ENCODE data around the gene GRIA1. TPM values are rescaled to one million over a fixed set of nuclear protein-coding genes. Genes with fewer than 3 reads are reported as not detected.
A peak's percentile ranks its signal among the peaks of the same experiment; 100 is the strongest.

GRIA1 gene
- total RNA-seq, 1 experiment from 2014 or later, result not detected

DNA sequence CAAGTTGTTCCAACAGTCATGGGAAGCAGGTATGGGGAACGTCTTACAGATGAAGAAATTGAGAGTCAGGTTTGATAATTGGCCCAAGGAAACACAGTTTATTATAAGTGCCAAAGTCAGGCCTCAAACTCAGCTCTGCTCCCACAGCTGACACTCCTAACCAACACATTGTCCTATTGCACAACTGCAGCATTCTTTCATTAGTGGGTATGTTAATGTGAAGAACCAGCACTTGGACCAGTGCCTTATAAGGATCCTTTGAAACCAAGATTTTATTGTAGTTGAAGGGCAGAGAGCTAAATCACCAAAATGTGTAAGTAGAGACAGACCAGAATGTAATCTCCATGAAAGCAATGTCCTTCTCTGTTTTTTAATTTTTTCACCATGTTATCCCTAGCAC is 56.1 kb downstream of the GRIA1 start:
- DNase-seq (ENCODE audit: low read depth), result no peak

DNA sequence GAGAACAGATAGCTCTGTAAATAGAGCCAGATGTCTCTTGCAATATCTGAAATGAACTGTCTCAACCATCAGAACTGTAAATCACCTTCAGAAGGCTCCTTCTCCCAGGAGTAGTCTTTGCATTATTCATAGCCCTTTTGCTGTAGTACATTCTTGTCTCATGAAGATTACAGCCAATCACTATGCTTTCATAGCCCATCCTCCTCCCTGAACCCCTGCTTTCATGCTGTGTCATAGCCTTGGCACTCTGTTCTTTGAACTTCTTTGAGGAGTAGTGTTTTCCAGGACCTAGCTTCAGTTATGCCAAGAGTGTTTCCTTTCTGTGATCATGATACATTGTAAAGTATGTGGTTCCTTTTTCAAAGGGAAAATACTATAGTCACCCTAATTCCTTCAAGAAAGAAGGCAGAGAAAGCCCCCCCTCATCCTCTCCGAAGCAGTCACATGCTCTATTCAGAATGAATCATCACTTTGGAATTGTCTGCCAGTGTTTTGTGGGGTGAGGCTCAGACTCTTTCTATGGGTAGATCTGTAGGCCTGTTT is 61.1 kb downstream of the GRIA1 start:
- peak; percentile 75 for DNase-seq (ENCODE audit: low read depth)

DNA sequence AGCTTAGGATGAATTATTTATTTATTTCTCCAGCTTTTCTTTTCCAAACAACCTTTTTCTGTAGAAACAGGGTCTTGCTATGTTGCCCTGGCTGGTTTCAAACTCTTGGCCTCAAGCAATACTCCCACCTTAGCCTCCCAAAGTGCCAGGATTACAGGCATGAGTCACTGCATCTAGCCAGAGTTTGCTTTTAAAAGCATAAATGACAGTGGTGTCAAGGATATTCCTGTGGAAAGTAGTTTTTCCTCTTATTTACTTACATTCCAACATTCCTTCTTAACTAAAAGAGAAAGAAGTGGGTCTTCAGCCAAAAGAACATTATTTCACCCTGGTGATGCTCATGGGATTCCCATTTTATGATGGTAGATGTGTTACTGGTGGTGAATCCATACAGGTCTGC is 62.4 kb downstream of the GRIA1 start:
- DNase-seq (ENCODE audit: low read depth), result no peak

DNA sequence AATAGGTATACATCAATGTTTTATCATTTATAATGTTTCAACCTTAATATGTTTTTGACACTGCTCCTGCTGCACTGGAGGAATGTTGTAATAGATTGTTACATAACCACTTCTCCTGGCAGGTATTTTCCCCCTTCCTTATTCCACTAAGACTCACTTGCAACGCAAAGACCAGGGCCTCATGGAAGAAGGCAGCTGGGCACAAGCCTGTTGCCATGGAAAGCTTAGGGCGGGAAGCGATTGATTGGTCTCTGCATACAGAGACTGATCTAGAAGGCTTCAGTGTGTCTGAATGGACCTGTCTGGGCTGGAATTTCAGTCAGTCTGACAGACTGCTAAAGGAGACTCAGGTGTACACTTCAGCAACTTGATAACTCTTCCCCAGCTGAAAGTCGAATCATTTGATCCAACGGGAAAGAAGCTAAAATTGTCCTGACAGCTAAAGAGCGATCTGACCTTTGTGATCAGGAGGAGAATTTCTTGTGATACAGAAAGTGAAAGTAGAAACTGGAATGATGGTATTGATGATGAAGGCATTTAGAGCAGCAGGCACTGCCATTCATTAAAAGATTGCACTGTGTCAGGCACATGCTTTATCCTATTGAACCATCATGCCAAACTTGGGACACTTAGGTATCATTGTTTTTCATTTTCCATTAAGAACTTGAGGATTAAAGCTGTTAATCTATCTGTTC is 65.1 kb downstream of the GRIA1 start:
- DNase-seq (ENCODE audit: low read depth), result no peak

DNA sequence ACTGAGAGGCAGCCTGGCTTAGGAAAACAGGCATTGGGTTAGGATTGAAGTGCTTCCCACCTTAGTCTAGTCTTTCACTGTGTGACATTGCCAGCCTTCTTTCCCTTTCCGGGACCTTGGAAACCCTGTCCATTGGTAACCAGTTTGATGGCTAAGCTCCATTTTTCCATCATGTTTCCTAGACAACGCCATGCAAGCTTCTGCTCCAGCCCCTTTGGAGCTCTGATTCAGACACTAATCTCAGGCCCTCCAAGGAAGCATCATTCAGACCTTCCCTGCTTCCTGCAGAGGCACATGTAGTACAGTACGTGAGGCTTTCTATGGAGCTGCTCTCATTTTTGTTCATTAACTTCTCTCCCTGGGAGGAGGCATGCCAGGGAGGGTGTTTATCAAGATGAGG is 68.5 kb downstream of the GRIA1 start:
- DNase-seq (ENCODE audit: low read depth), result no peak

DNA sequence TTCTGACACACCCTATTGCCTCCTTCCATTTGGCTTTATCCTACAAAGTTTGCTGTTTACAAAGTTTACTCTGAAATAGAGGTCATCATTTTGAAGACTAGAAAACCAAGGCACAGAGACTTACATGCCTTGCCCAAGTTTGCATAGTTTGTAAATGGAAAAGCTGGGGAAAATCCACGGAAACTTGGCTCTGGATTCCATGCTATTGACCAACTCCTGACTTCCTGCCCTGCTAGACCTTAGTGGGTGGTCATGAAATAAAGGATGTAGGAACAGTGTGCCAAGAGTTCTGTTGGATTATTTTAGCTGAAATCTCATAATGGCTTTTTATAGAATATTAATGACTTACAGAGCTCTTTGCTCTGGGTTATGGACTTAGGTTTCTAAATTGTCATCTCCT is 69.5 kb downstream of the GRIA1 start:
- DNase-seq (ENCODE audit: low read depth), result no peak

DNA sequence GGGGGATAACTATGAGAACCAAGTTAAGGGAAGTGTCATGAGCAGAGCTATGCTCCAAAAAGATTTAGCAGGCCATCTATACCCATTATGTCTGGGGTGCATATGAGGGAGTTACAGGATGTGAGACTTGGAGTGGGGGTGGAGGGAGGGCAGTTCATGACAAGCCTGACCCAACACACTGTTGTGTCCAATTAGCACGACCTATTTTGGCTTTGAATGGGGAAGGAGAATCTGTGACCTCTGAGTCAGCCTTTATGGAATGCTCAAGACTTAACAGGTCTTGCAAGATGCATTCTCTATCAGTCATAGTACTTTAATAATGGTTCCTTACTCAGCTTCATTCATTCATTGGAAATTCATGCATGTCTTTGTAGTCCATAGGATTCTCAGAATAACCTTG is 71.7 kb downstream of the GRIA1 start:
- DNase-seq (ENCODE audit: low read depth), result peak; percentile 41

DNA sequence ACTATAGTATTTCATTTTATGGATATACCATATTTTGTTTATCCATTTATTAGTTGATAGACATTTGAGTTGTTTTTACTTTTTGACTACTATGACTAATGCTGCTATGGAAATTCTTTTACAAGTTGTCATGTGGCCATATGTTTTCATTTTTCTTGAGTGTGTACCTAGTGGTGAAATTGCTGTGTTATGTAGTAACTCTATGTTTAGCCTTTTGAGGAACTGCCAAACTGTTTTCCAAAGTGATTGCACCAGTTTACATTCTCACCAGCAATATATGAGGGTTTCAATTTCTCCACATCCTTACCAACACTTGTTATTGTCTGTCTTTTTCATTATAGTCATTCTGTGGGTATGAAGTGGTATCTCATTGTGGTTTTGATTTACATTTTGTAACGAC is 75.4 kb downstream of the GRIA1 start:
- DNase-seq (ENCODE audit: low read depth), result peak; percentile 8

DNA sequence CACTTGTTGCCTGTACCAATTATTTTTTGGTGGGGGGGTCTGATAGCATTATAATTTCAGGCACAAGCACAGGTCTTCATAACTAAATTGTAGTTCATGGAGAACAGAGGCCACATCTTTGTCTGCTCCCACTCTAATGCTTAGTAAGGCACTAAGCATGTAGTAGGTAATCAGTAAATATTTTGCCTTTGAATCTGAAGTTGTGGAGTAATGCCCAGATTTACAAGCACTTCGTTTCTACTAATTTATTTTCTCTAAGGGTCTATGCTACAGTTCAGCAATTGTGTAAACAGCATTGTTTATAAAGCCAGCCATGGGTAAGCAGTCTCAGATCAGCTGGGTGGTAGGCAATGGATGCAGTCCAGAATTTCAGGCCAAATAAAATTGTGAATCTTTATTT is 78.6 kb downstream of the GRIA1 start:
- no peak for DNase-seq (ENCODE audit: low read depth)

DNA sequence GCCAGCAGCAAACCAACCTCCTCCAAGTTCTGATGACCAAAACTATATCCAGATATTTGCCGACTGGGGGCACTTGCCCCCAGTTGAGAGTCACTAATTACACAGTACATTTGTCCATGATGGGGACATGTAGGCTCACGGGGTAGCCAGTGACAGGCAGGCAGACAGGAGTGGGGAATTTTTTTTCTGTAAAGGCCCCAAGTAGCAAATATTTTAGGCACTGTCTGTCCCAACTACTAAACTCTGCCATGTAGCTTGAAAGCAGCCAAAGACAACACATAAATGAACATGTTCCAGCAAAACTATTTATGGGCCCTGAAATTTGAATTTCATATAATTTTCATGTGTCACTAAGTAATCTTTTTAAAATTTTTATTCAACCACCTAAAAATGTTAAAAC is 80.7 kb downstream of the GRIA1 start:
- DNase-seq (ENCODE audit: low read depth), result no peak

DNA sequence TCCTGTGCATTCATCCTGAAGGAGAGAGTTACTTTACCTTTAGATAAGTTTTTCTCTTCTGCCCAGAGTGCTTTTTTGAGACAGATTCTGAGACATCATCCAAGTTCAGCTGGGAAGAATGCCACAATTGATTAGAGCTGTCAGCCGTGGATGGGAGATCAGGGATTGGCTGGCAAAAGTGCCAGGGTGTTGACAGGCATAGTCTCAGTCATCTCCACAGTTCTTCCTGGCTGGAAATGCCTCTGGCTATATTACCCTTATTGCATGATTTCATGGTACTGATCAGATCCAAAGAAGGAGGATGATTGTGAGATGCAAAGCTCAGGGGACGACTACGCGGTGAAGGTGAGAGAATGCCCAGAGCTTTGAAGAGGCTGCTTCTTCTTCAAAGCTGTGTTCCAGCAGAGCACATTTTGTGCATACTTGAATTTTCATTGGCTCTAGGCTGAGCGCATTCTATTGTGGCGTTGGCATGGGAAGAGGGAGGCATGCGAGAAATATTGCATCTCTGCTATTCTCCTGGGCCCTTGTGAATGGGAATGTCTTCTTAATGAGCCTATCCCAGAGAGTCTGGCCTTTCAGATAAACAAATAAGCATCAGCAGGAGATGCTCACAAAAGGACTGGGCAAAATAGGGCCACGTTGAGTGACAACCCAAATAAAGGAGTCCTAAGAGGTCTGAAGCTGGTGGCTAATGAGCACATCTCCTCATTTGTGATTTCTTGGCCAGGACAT is 82.1 kb downstream of the GRIA1 start:
- no peak for DNase-seq (ENCODE audit: low read depth)

DNA sequence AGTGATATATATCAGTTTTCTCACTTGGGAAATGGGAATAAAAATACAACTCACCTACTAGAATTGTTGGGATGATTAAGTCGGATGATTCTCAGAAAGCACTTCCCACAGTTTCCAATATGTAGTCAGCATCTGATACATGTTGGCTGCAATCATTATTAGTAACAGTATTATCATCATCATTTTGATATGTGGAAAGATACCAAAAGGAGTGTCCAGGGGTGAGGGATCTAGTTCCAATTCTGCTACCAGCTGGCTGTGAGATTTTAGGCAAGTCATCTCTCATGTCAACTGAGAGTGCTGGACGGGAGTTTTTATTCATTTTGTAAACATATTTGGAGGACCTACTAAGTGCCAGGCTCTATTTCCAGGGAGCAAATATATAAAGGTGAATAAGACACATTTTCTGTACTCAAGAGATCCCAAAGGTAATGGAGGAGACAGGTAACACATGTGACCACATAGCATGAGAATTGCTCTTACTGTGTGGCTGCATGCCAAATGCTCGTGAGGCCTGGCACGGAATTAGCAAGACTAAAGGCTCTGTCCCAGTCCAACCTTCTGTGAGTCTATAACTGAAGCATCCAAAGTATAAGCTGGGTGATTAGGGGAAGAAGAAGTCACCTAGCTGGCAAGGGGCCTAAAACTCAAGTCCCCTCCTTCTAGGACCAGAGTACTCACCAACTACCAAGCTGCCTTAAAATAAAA is 83.0 kb downstream of the GRIA1 start:
- DNase-seq (ENCODE audit: low read depth), result no peak

DNA sequence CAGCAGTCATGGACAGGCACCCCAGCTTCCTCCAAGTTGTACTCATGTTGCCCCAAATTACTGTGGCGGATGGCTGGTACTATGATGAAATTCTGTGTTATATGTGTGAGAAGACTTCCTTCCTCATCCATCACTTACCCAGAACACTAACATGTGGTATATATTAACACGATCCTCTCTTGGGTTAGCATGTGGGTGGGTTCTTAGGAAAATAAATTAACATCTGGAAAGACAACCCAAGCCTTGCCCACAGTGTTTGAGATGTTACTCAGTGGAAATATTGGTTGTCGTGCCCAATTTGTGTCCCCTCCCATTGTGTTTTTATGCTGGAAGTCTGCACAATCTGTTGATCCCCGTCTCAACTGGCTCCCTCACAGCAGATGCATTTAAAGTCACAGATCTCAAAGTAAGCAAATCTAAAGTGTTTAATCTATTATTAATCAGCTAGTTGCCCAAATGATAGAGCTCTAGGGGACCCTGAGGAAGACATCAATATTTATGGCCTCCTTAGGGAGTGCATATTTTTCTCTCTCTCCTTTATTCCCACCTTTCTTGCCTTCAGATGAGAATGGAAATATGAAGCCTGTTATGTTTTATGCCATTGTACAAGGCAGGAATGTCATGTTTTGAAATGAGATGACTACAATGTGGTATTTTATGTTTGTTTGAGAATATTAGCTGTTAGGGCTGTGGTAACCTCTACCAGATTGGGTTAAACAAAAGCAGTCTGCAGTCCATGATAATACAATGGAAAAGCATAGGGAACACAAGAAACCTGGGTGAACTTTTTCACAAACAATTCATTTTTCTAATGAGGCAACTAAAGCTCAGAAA is 93.9 kb downstream of the GRIA1 start:
- DNase-seq (ENCODE audit: low read depth), result peak; percentile 5

DNA sequence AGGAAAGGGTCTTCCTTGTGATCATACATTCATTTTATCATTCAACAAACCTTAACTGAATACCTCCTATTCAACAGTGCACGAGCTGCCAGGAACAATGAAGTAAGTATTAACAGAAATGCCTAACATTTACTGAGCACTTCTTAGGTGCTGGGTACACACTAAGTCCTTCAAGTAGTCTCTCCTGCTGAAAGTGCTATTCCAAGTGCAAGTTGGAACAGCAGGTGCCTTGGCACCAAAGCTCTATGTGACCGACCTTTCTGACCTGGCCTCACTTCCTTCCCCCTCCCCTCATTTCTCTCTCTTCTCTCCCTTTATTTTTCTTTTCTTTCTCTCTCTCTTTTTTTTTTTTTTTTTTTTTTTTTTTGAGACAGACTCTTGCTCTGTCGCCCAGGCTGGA is 94.5 kb downstream of the GRIA1 start:
- no peak for DNase-seq (ENCODE audit: low read depth)

DNA sequence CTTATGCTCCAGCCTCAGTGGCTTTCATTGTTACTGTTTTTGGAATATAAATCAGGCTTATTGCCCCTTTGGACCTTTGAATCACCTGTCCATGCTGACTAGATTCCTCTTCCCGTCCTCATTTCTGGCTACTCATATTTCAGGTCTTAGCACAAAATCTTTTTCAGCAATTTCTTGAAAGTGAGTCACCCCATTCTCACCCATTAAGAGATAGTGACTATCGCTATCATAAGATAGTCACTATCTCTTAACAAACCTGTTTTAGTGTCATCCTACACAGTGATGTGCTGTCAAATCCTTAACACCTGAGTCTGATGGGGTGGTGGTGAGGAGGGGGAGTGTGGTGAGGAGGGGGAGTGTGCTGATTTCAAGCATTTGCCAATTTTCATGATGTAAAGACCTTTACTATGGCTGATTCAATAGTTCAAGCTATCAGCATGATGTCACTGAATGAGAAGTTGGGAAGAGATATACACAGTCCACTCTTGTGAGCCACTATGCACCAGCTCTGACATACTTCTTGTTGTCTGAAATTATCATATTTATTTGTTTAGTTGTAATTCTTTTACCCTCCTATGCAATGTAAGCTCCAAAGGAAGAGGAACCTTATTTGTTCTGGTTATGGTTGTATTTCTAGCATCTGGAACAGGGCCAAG is 95.3 kb downstream of the GRIA1 start:
- no peak for DNase-seq (ENCODE audit: low read depth)

DNA sequence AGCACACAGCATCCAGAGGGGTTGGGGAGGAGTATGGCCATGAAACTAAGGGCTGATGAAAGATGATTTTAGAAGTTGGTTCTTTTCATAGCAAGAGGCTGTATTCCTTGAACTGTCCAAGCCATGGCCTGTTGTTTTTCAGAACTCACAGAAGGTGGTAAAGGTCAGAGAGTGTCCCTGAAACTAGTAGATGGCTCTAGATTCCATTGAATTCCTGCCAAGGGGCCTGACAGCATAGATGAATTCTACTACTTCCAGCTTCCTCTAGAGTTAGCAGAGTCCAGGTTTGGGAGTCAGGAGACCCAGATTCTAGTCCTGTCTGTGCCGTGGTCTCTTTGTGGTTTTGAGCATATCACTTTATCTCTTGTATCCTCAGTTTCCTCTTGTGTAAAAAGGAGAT is 101.6 kb downstream of the GRIA1 start:
- no peak for DNase-seq (ENCODE audit: low read depth)

DNA sequence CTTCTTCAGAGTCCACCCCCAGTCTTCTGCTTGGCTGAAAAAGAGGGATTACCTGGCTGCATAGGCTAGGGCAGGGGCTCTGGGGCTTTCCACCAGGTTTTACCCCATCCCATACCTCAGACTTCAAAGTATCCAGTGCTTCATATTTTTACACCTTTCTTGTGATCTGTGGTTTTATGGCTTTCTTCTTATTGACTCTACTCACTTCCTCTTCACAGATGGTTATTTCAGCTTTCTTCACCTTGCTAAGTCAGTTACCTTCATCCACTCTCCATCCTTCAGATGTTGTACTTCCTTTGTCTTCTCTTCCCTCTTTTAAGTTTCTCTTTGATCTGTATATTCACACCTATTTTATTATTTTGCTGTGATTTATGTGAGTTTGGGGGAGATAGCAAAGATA is 104.3 kb downstream of the GRIA1 start:
- DNase-seq (ENCODE audit: low read depth), result no peak

DNA sequence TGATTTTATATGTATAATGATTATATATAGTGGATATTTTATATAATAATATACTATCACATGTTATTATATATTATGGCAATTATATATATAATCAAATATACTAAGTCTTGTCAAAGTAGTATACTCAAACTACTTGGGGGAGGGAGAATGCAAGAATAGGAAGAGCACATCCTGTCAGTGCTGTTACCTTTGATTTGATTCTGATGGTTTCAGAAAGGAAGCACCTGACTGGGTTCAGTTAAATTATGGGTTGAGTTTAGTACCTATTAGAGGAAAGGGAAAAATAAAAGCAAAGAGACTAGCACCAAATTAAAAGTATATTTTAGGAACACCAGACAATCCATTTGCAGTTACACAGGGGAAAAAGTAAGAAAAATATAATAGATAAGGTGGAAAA is 107.6 kb downstream of the GRIA1 start:
- no peak for DNase-seq (ENCODE audit: low read depth)

DNA sequence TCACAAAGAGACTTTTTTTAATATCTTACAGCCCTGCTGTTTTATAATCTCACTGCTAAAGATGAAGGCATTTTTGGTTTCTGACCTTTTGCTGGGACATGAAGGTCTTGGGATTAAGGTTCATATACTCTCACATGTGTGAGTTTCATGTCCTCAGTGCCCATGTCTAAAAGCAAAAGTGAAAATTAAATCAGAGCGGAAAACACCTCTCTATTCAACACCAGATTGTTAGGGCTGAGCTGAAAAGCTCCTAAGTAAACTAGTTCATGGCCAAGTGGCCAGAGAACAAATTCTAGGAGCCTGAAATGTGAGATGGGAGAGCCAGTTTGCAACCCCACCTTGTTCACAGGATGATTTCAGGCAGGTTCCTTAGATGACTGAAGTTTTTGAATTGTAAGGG is 110.9 kb downstream of the GRIA1 start:
- no peak for DNase-seq (ENCODE audit: low read depth)

DNA sequence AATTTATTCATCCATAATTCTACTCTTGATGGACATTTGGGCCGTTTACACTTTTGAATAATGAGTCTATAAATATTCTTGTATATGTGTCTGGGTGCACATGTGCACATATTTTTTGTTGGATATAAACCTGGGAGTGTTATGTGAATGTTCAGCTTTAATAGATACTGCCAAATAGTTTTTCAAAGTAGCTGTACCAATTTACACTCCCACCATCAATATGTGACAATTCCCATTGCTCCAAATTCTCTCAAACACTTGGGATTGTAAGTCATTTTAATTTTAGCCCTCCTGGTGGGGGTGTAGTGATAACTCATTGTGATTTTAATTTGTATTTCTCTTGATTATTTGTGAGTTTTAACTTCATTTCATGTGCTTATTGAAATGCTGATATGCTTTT is 114.9 kb downstream of the GRIA1 start:
- DNase-seq (ENCODE audit: low read depth), result no peak

DNA sequence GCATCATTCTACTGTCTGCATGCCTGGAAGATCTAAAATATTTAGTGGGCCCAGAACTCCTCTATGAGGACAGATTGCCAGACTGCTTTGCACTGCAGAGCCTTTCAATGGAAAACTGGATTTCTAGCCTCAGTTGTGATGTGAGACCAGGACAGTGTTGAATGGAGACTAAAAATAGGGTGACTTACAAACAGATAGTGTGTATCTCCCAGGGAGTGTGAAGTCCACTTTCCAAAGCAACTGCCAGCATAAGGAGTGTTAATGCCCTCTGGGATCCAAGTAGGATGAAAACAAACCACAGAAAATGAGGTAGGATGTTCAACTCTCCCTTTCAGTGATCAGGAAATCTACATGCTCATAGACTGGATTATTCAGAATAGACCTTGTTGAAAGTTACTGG is 119.5 kb downstream of the GRIA1 start:
- no peak for DNase-seq (ENCODE audit: low read depth)
